Measurements from ENCODE around the gene DNAH6.

GRCh38 chr2:84792856-84793522 lies 276.7 kb downstream of the DNAH6 start:
- no peak for TF ChIP-seq SUZ12 (IDR thresholded peaks at IDR 0.05; ENCODE audit: extremely low read depth, insufficient read depth, insufficient read length)
- TF ChIP-seq YY1 (IDR thresholded peaks at IDR 0.05; ENCODE audit: insufficient read depth, insufficient read length) = no peak

All from NT2/D1 (cell line).